GM06990 (cell line): ENCODE results near the gene NIPAL3.
"Not testable (repeated sequence)": the region's sequence is repeated elsewhere in the genome, so short reads cannot be mapped to it uniquely, and the experiment has no call there.

ENCODE experiments used
- DNase-seq: peaks from one replicate; pipeline ENCODE4 v3.0.0-alpha.2; 2011; ENCODE audit not compliant: insufficient read length; ENCODE audit errors: extremely low read depth
- H3K27me3 ChIP-seq: replicated peaks from 2 replicates; pipeline ENCODE4 v1.6.0; 2011; ENCODE audit warnings: low read length; ENCODE audit not compliant: control insufficient read depth, insufficient read depth
- H3K36me3 ChIP-seq: 2 replicates; pipeline ENCODE4 v1.5.1; 2011; ENCODE audit warnings: low read length; ENCODE audit not compliant: control insufficient read depth, insufficient read depth
- H3K4me3 ChIP-seq: replicated peaks from 2 replicates; pipeline ENCODE4 v1.5.1; 2011; ENCODE audit warnings: low read depth, mild to moderate bottlenecking, control low read depth, low read length
- TF ChIP-seq, protein P1 (sequence below): IDR thresholded peaks from 2 replicates; pipeline ENCODE4 v1.5.1; 2011; ENCODE audit warnings: low read length, control low read depth, mild to moderate bottlenecking, inconsistent platforms; ENCODE audit not compliant: insufficient read depth, poor library complexity, severe bottlenecking

Gene NIPAL3

GRCh38 chr1:24486331-24487065 is 70.9 kb downstream of the NIPAL3 start:
- no peak for DNase-seq
- TF ChIP-seq, protein P1, sequence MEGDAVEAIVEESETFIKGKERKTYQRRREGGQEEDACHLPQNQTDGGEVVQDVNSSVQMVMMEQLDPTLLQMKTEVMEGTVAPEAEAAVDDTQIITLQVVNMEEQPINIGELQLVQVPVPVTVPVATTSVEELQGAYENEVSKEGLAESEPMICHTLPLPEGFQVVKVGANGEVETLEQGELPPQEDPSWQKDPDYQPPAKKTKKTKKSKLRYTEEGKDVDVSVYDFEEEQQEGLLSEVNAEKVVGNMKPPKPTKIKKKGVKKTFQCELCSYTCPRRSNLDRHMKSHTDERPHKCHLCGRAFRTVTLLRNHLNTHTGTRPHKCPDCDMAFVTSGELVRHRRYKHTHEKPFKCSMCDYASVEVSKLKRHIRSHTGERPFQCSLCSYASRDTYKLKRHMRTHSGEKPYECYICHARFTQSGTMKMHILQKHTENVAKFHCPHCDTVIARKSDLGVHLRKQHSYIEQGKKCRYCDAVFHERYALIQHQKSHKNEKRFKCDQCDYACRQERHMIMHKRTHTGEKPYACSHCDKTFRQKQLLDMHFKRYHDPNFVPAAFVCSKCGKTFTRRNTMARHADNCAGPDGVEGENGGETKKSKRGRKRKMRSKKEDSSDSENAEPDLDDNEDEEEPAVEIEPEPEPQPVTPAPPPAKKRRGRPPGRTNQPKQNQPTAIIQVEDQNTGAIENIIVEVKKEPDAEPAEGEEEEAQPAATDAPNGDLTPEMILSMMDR = no peak
- no peaks in the 10 kb centered on the region for H3K27me3 ChIP-seq
- H3K36me3 ChIP-seq = no peaks in the 10 kb centered on the region
- H3K4me3 ChIP-seq = no peak overlapping the region

GRCh38 chr1:24487455-24487854 is 71.9 kb downstream of the NIPAL3 start:
- Histone ChIP-seq H3K36me3 (no peaks in the 10 kb centered on the region), H3K27me3 (no peaks in the 10 kb centered on the region), H3K4me3 (no peak overlapping the region)
- no peak for DNase-seq
- TF ChIP-seq, protein P1 = no peak

GRCh38 chr1:24488159-24488558 is 72.6 kb downstream of the NIPAL3 start:
- not testable (repeated sequence) for DNase-seq, H3K36me3 ChIP-seq, H3K4me3 ChIP-seq, H3K27me3 ChIP-seq

GRCh38 chr1:24489674-24490073 is 74.1 kb downstream of the NIPAL3 start:
- TF ChIP-seq, protein P1 = no peak
- no peaks in the 10 kb centered on the region for H3K27me3 ChIP-seq
- DNase-seq = no peak
- no peaks in the 10 kb centered on the region for H3K36me3 ChIP-seq
- no peak overlapping the region for H3K4me3 ChIP-seq

GRCh38 chr1:24490101-24490781 is 74.6 kb downstream of the NIPAL3 start:
- TF ChIP-seq, protein P1 = no peak
- Histone ChIP-seq H3K36me3 (no peaks in the 10 kb centered on the region), H3K27me3 (no peaks in the 10 kb centered on the region), H3K4me3 (no peak overlapping the region)
- no peak for DNase-seq

DNA sequence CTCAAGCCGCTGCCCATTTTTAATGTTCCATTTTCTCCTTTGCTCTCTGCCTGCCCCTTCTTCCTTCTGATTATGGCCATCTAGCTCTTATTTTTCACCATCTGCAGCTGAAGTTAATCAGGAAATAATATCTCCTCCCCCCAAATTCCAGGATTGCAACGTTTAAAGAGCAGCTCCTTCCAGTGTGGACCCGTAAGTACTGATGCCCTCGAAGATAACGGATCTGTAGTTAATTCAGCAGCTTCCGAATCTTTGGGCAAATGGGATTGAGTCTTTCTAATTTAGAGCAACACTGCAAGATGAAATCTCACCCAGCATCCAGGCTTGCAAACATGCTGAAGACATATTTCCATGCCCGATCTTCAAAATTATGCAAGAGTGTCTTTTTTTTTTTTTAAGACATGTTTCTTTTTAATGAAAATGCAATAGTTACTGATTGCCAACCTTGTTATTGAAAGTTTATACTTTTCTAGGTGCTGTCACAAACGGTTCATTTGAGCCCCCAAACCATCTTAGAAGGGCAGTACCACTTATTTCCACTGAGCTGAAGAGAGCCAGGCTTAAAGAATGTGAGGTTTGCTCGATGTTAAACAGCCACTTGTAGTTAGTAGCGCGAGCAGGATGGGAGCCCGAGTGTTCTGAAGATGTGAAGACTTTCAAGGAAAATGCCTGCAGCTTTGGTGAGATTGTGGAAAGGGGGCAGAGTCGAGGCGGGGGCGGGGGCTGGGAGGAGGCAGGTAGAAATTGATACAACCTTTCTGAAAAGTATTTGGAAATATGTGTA is 76.2 kb downstream of the NIPAL3 start:
- no peak overlapping the region for H3K4me3 ChIP-seq
- DNase-seq = no peak
- no peaks in the 10 kb centered on the region for H3K36me3 ChIP-seq
- H3K27me3 ChIP-seq = no peaks in the 10 kb centered on the region
- TF ChIP-seq, protein P1 = no peak

DNA sequence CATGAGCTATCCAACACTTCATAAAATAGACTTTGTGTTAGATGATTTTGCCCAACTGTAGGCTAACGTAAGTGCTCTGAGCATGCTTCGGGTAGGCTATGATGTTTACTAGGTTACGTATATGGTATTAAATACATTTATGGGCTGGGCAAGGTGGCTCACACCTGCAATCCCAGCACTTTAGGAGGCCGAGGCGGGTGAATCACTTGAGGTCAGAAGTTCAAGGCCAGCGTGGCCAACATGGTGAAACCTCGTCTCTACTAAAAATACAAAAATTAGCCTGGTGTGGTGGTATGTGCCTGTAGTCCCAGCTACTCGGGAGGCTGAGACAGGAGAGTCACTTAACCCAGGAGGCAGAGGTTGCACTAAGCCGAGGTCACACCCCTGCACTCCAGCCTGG is 77.3 kb downstream of the NIPAL3 start:
- H3K27me3 ChIP-seq, H3K4me3 ChIP-seq, DNase-seq, H3K36me3 ChIP-seq: not testable (repeated sequence)
